Measurements from ENCODE around the gene WWOX. TPM values are rescaled to one million over a fixed set of nuclear protein-coding genes. Genes with fewer than 3 reads are reported as not detected.

The WWOX gene
- total RNA-seq, 2 donors from 2014 or later, result 23.0 to 31.7 TPM

DNA sequence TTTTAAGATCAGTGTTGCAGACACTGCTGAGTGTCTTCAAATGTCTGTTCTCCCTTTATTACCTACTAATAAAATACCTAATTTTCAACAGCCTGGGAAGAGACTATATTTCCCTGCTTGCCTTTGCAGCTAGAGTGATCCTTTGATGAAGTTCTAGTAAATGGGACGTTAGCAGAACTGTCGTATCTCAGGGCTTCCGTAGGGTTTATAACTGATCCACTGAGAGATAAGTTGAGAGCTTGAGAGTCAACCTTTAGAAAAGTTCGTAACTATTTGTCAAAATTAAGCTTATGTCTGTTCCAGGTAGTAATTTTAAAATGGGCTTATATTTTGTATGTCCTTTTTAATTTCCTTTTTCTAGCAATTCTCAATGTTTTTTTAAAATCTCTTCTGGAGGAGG, 974.1 kb downstream of the WWOX start:
- peaks cover 28 to 61% of the 10 kb centered on the region in 2 donors for H3K4me1 Mint-ChIP-seq (ENCODE audit: low read depth in 2 of 2)
- peaks cover 0 to 8% of the 10 kb centered on the region in 2 donors for H3K27me3 Mint-ChIP-seq
- peak overlapping the region; percentile 59 for H3K4me3 Mint-ChIP-seq
- H3K9me3 Mint-ChIP-seq, result no peaks in the 10 kb centered on the region
- ATAC-seq, result no peak
- no peak for DNase-seq (ENCODE audit: low spot score)
- no peak overlapping the region for H3K27ac Mint-ChIP-seq
- H3K36me3 Mint-ChIP-seq, result no peaks in the 10 kb centered on the region

DNA sequence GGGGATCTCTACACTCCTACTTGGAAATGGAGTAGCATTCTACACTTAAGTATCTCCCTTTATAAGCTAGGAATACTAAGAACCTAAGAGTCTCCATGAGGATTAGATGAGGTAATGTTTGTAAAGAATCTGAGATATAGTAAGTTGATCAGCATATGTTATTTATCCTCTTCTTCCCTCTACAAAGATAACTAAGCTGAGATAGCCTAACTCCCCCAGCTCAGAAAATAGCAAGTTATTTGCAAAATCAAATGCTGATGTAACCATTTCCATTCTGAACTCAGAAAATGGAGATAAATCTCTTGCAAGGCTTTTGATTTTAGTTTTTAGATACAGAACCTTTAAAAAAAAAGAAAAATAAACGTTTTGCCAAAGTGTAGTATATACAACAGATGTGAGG, 975.1 kb downstream of the WWOX start:
- Mint-ChIP-seq H3K4me1 (ENCODE audit: low read depth in 2 of 2) (peaks cover 28 to 58% of the 10 kb centered on the region in 2 donors), H3K4me3 (no peak overlapping the region)

DNA sequence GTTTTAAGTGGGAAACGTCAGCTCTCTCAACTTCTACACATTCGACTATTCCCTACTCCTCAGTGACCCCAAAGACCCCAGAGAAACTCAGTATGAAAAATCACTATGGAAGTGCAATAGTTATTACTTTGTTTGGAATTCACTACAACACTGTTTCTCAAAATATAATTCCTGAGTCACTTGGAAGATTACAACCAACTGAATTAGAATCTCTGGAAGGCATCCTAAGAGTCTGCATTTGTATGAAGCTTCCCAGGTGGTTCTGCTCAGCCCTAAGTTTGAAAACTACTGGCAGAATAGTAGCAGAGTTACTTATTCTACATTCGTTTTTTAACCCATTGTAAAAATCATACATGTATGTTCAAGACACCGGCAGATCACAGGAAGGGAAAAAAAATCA, 975.5 kb downstream of the WWOX start:
- ATAC-seq (no peak), DNase-seq (ENCODE audit: low spot score) (no peak)
- Mint-ChIP-seq H3K9me3 (no peaks in the 10 kb centered on the region), H3K4me3 (no peak overlapping the region), H3K27ac (no peak overlapping the region), H3K27me3 (peaks cover 0 to 8% of the 10 kb centered on the region in 2 donors), H3K4me1 (ENCODE audit: low read depth in 2 of 2) (peaks cover 28 to 54% of the 10 kb centered on the region in 2 donors), H3K36me3 (no peaks in the 10 kb centered on the region)

More for the DNA sequence above, 975.1 kb downstream of the WWOX start:
- ATAC-seq (no peak), DNase-seq (ENCODE audit: low spot score) (no peak)
- Mint-ChIP-seq H3K36me3 (no peaks in the 10 kb centered on the region), H3K27ac (no peak overlapping the region), H3K9me3 (no peaks in the 10 kb centered on the region), H3K27me3 (peaks cover 0 to 8% of the 10 kb centered on the region in 2 donors)

DNA sequence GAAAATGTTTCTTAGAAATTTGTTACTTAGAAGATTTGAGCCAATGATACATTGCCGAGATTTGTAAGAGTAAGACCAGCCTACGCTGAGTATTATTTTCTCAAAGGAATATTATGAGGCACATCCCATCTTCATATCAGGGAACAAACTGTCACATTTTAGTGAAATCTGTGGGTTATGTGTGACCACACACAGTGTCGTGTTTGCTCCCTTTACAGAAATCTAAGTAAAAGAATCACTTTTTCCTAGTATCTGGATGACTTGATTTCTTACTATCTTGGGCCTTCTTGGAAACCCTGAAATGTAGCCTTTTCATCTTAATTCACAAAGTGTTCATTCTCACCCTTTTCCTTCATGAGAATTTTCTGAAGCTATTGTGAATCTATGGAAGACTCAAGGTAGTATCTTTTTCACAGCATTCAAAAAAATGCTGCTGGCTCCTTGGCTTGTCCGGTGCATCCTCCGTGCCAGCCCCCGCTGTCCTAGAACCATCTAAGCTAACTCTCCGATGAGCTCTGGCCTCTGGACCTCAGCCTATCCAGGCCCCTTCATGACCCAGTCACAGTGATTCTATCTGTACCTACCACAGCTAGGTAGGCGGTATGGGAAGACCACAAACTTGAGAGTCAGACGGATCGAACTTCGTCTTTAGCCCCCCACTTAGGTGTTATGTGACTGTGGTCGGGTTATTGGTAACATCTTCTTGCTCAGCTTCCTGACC, 976.8 kb downstream of the WWOX start:
- peak; percentile 43 to 70 for ATAC-seq
- peak overlapping the region; percentile 40 for H3K4me3 Mint-ChIP-seq

DNA sequence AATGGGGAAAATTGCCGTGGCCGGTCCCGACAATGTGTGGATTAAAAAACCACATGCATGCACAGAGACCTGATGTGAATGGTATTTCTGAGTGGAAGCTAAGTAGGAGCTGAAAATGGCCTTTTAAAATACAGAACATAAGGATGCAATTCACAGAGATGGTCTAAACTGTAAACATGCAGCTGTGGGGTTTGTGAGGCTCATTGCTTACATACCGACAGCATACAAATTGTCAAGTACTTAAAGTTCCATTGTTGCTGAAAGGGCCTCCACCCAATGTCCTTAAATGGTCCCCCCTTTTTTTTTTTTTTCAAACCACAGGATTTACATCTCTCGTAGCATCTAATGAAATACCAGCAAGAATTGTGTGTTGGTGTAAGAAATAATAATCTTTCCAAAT, 977.9 kb downstream of the WWOX start:
- DNase-seq (ENCODE audit: low spot score), result no peak
- ATAC-seq, result no peak
- peaks cover 0 to 8% of the 10 kb centered on the region in 2 donors for H3K27me3 Mint-ChIP-seq
- H3K4me1 Mint-ChIP-seq (ENCODE audit: low read depth in 2 of 2), result peaks cover 23 to 51% of the 10 kb centered on the region in 2 donors
- no peak overlapping the region for H3K27ac Mint-ChIP-seq
- no peaks in the 10 kb centered on the region for H3K36me3 Mint-ChIP-seq
- no peak overlapping the region for H3K4me3 Mint-ChIP-seq
- H3K9me3 Mint-ChIP-seq, result no peaks in the 10 kb centered on the region

More for the DNA sequence above, 976.8 kb downstream of the WWOX start:
- DNase-seq (ENCODE audit: low spot score), result no peak
- Mint-ChIP-seq H3K27ac (peak overlapping the region in 1 of 2 donors; percentile 6), H3K4me1 (ENCODE audit: low read depth in 2 of 2) (peaks cover 24 to 46% of the 10 kb centered on the region in 2 donors), H3K36me3 (no peaks in the 10 kb centered on the region), H3K9me3 (no peaks in the 10 kb centered on the region), H3K27me3 (peaks cover 0 to 8% of the 10 kb centered on the region in 2 donors)

DNA sequence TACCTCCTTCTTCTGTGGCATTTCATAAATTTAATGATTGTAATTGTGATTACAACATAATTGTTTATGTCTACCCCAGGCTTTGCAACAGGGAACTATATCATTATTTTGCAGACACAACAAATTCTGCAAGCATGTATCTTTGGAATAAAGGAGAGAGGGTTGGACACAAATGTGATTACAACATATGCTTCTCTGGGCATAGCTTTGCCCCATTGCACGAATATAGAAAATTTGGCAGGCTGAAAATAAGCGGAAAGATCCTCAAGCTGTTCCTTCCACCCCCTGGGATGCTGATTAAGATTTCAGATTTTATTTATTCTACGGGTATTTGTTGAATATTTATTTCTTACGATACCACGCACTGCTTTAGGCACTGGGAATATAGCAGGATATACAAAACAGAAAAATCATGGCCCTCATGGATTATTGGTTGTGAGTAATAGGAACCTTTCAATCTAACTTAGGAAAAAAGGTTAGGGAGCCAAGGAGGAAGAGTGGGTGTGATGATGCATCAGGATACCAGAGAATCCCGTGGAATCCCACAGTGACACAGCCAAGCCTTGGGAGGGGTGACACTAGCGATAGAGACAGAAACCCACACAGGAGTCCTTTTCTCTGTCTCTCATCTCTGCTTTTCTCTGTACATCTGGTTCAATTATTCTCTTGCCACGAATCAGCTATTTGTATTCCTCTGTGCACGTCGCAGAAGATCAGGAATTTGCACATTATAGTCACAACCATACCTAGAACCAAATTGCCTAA, 980.4 kb downstream of the WWOX start:
- Mint-ChIP-seq H3K27me3 (peaks cover 0 to 6% of the 10 kb centered on the region in 2 donors), H3K36me3 (no peaks in the 10 kb centered on the region), H3K9me3 (no peaks in the 10 kb centered on the region), H3K4me3 (no peak overlapping the region), H3K27ac (no peak overlapping the region), H3K4me1 (ENCODE audit: low read depth in 2 of 2) (peaks cover 32 to 61% of the 10 kb centered on the region in 2 donors)
- ATAC-seq (no peak), DNase-seq (ENCODE audit: low spot score) (no peak)

DNA sequence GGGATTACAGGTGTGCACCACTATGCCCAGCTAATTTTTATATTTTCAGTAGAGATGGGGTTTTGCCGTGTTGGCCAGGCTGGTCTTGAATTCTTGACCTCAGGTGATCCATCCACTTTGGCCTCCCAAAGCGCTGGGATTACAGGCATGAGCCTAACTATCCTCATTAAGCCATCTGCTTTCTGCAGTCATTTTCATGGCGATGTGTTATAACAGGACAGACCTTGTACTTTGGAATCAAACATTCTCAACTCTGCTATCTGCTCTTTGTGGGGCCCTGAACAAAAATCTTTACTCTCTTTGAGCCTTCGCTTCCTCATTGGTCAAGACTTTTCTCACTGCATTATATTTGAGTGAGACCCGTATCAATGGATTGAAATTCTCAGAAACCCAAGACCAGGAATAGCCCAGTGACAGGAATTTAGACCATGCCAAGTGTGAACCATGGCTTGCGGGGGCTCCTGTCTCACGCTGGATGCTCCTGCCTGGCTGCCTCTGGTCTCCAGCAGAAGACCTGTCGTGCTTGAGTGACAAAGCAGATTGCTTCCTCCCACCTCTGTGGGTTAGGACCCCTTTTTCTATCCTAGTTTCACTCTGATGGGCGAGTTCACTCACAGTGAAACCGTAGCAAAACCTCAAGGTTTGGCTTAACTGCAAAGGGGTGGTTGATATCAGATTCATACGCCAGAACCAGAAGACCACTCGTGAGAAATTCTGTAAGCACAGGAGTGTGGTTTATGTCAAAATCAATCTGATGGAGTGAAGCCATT, 982.0 kb downstream of the WWOX start:
- Mint-ChIP-seq H3K4me1 (ENCODE audit: low read depth in 2 of 2) (peaks cover 30 to 48% of the 10 kb centered on the region in 2 donors), H3K4me3 (peak overlapping the region; percentile 35), H3K27ac (no peak overlapping the region), H3K36me3 (no peaks in the 10 kb centered on the region), H3K27me3 (peaks cover 0 to 2% of the 10 kb centered on the region in 2 donors), H3K9me3 (no peaks in the 10 kb centered on the region)
- ATAC-seq (peak; percentile 40 to 86), DNase-seq (ENCODE audit: low spot score) (no peak)

DNA sequence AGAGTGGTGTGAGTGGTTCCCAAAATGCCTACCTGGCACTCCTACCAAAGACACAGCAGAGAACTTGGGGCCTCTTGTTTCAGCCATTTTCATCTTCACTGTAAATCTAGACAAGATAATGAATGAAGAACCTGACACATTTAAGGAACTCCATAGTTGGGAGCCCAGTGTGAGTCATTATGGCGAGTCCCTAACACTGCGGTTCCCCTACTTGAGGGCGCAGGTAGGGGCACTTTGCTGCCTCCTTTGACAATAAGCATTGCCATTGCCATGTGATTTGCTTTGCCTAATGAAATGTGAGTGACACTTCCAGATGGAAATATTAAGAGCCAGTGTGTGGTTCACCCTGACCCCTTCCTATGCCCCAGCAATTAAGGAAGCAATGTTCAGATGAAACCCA, 983.5 kb downstream of the WWOX start:
- H3K27me3 Mint-ChIP-seq, result peaks cover 0 to 6% of the 10 kb centered on the region in 2 donors
- DNase-seq (ENCODE audit: low spot score) (no peak), ATAC-seq (no peak)
- H3K4me1 Mint-ChIP-seq (ENCODE audit: low read depth in 2 of 2), result peaks cover 29 to 36% of the 10 kb centered on the region in 2 donors
- no peaks in the 10 kb centered on the region for H3K9me3 Mint-ChIP-seq
- no peaks in the 10 kb centered on the region for H3K36me3 Mint-ChIP-seq
- no peak overlapping the region for H3K4me3 Mint-ChIP-seq
- peak overlapping the region in 1 of 2 donors; percentile 28 for H3K27ac Mint-ChIP-seq

DNA sequence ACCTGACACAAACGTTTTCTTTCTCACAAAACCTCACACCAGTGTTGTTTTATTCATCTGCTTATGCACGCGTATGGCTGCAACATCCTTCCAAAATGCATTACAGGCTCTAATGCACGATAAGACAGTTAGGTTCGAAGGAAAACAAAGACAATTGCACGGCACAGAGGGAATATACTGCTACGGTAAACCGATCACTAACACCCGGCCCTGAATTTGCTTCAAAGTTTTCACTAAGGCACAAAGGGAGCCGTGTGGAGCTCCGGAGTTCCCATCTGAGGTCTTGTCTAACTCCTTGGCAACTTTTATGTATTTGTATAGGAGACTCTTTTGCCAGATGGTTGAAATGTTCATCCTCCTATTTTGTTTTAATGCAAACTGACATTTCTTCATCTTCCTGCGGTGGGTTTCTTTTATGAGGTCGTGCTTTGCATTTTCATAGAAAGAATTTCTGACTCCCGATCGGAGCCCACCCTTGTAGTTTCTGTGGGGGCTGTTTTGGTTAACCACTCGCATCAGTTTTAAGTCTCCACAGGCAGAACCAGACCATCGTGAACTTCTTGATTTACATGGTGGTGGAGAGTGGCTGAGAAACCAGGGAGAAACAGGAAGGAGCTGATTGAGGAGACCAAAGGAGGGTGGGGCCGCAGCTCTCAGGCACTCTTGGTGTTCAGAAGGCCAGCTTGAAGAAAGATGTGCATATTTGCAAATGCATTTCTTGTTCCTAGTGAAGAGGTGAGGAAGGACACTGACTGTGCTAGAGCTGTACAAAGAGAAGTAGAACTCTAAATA, 984.2 kb downstream of the WWOX start:
- no peak for ATAC-seq
- Mint-ChIP-seq H3K27ac (no peak overlapping the region), H3K9me3 (no peaks in the 10 kb centered on the region), H3K36me3 (no peaks in the 10 kb centered on the region), H3K4me3 (no peak overlapping the region), H3K4me1 (ENCODE audit: low read depth in 2 of 2) (peaks cover 25 to 30% of the 10 kb centered on the region in 2 donors), H3K27me3 (peaks cover 0 to 6% of the 10 kb centered on the region in 2 donors)
- no peak for DNase-seq (ENCODE audit: low spot score)

DNA sequence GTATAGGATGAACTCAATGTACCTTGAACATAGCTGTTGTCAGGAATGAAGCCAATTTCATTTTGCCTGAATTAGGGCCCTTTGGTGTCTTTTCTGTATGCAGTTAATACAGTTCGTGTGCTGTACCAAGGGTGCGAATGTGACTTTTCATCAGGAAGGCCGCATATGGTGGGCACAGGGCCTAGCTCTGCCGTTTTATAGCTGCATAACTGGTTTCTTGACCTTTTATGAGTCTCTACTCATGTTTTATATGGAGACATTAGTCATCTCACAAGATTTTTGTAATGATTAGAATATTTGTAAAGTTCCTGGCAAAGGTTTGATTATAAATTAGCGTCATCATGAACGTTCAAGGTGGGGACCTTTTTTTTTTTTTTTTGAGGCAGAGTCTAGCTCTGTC, 989.5 kb downstream of the WWOX start:
- Mint-ChIP-seq H3K4me3 (peak overlapping the region; percentile 10), H3K27me3 (peaks cover 0 to 9% of the 10 kb centered on the region in 2 donors), H3K4me1 (ENCODE audit: low read depth in 2 of 2) (peaks cover 42 to 50% of the 10 kb centered on the region in 2 donors), H3K9me3 (no peaks in the 10 kb centered on the region), H3K36me3 (no peaks in the 10 kb centered on the region), H3K27ac (no peak overlapping the region)
- DNase-seq (ENCODE audit: low spot score) (no peak), ATAC-seq (no peak)

DNA sequence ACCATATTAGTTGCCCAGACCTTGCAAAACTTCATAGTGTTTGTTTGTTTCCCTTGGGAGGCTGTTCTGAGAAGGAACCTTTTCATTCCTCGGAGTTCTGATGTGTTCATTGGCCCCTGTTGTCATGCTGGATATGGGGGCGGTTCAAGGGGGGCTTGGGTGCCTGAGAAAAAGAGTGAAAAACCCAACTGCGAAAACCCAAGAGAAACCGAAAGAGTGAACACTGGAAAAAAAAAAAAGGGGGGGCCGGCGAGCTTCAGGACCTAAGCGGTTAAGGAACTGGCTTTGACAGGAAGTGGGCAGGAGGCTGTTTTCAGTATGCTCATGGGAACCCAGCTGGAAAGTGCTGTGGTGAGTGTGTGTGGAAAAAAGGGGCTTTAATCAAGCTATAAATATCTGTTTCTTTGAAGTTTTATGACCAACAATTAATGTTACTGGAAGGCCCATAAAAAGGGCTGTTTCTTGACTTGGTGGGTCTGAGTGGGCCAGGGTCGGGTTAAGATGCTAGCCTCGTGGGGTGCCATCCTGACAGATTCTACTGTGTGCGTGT, 990.4 kb downstream of the WWOX start:
- Mint-ChIP-seq H3K36me3 (no peaks in the 10 kb centered on the region), H3K4me3 (peak overlapping the region; percentile 77), H3K27ac (peak overlapping the region; percentile 72 to 81), H3K9me3 (no peaks in the 10 kb centered on the region), H3K4me1 (ENCODE audit: low read depth in 2 of 2) (peaks cover 41 to 51% of the 10 kb centered on the region in 2 donors), H3K27me3 (peaks cover 0 to 10% of the 10 kb centered on the region in 2 donors)
- DNase-seq (ENCODE audit: low spot score) (peak; percentile 77), ATAC-seq (peak; percentile 81 to 84)

DNA sequence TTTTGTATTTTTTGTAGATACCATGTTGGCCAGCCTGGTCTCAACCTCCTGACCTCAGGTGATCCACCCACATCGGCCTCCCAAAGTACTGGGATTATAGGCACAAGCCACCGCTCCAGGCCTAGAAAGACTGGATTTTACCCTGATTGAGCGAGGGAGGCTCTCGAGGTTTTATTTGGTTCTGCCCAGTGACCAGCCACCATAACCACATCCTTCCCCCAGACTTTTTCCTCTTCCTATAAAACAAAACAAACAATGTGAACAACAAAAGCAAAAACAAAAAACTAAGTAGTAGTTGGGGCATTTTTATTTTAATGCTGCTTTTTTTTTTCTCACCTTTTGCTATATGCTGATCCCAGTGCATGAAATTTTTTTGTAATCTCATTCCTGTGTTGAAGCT, 991.5 kb downstream of the WWOX start:
- Mint-ChIP-seq H3K9me3 (no peaks in the 10 kb centered on the region), H3K4me1 (ENCODE audit: low read depth in 2 of 2) (peaks cover 41 to 51% of the 10 kb centered on the region in 2 donors), H3K4me3 (peak overlapping the region; percentile 77), H3K36me3 (no peaks in the 10 kb centered on the region), H3K27ac (peak overlapping the region; percentile 72 to 81), H3K27me3 (peaks cover 0 to 10% of the 10 kb centered on the region in 2 donors)
- DNase-seq (ENCODE audit: low spot score) (no peak), ATAC-seq (no peak)

DNA sequence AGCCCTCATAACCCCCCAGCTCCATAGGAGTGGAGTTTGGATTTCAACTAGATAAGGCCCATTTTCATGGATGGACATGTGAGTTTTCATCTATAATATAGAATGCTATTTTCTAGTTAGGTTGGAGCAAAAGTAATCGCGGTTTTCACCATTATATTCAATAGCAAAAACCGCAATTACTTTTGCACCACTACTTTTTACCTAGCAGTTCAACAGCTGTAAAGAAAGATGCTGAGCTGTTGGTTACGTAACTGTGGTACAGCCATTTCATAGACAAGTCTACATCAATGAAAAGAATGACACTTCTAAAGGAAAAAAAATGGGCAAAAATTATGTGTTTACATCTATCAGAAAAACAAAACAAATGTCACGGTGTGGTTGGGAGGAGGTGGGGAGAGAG, 993.4 kb downstream of the WWOX start:
- no peak for DNase-seq (ENCODE audit: low spot score)
- peaks cover 7 to 8% of the 10 kb centered on the region in 2 donors for H3K27me3 Mint-ChIP-seq
- no peak for ATAC-seq
- no peaks in the 10 kb centered on the region for H3K36me3 Mint-ChIP-seq
- peak overlapping the region; percentile 60 for H3K4me3 Mint-ChIP-seq
- H3K4me1 Mint-ChIP-seq (ENCODE audit: low read depth in 2 of 2), result peaks cover 48 to 51% of the 10 kb centered on the region in 2 donors
- H3K9me3 Mint-ChIP-seq, result no peaks in the 10 kb centered on the region
- peak overlapping the region; percentile 27 to 33 for H3K27ac Mint-ChIP-seq
